Heart left ventricle (tissue), 13 donors: ENCODE data around the gene COL16A1.

Source experiments
- CTCF ChIP-seq, 12 donors: fragments of 200-600 bp; sonication (generic) in 4 of 12; IDR thresholded peaks; one replicate each; pipeline versions ENCODE4 v1.5.0 to v1.8.0; 2018 to 2022; ENCODE audit warnings: antibody characterized with exemption in 12 of 12, mild to moderate bottlenecking in 5 of 12
- POLR2A ChIP-seq, 2 donors: fragments of 450-650 bp; IDR thresholded peaks; one replicate each; pipeline ENCODE4 v1.6.1; 2017; ENCODE audit warnings: antibody characterized with exemption in 2 of 2, mild to moderate bottlenecking in 2 of 2, moderate library complexity in 2 of 2
- donor health status: ischemic (EF 13 %, LVEDD 7.1; RV severe dilation, severe dysfunction).
- donor health status: DM: no; HTN: yes; CAD: no.
- donor health status: DM: no; HTN: no; CAD: no.
- donor health status: ischemic (EF 25% LVEDD 6.9; RV normal size, moderate dysfunction).
- donor health status: ischemic (EF 25% LVEDD 5.7; RV mildly dilated, moderate dysfunction).
- donor health status: ischemic (EF 35%, LVEDD 5.7; RV mildly dilated, moderate dysfunction).
- donor health status: nonischemic (EF 11% LVEDD 7.7; RV severe dilation, severe dysfunction).
- donor health status: DM: yes; HTN: yes; CAD: no.
- donor health status: PGD.
- donor health status: ischemic (EF 29% LVEDD 5.4; RV normal size, mild dysfunction).
- donor health status: nonischemic (EF 23%, LVEDD 6.1; RV moderate dilation, normal function).

- no peak for TF ChIP-seq CTCF (IDR thresholded peaks at IDR 0.05)
- TF ChIP-seq POLR2A (IDR thresholded peaks at IDR 0.05) = no peak
Observed at GRCh38 chr1:31696242-31696641, 7.6 kb downstream of the COL16A1 start.
